Caco-2 (cell line): ENCODE data around the gene HIRIP3. TPM values are rescaled to one million over a fixed set of nuclear protein-coding genes. Genes with fewer than 3 reads are reported as not detected.

Experiments
- BruUV-seq: library from RNA; stranded (reverse); fragments of 400-500 nt; replicated peaks from 2 replicates; lab custom pipeline; 2021; lab: Mats Ljungman, UMichigan
- CTCF ChIA-PET: fragments of 300-600 bp; sonication (Branson Sonifier 250); formaldehyde crosslinking; loops from one replicate; lab custom pipeline; 2022; ENCODE audit warnings: antibody characterized with exemption; lab: Charles Lee
- POLR2A ChIA-PET: fragments of 300-600 bp; sonication (Branson Sonifier 250); formaldehyde crosslinking; loops from one replicate; lab custom pipeline; 2022; ENCODE audit warnings: antibody characterized with exemption; lab: Charles Lee
- DNase-seq, 2 experiments: peaks; one replicate each; pipeline versions ENCODE4 v3.0.0 to v3.0.0-alpha.2; 2020 to 2022
- H3K27me3 ChIP-seq: replicated peaks from 2 replicates; pipeline ENCODE4 v1.6.0; 2011; ENCODE audit warnings: low read length; ENCODE audit not compliant: control insufficient read depth, insufficient read depth
- H3K36me3 ChIP-seq: 2 replicates; pipeline ENCODE4 v1.5.1; 2011; ENCODE audit warnings: low read length; ENCODE audit not compliant: control insufficient read depth, insufficient read depth
- H3K4me1 ChIP-seq: fragments of 250-450 bp; sonication (Bioruptor Pico); 2 replicates; pipeline ENCODE4 v1.5.1; 2020; ENCODE audit warnings: mild to moderate bottlenecking
- H3K4me3 ChIP-seq: 2 replicates; pipeline ENCODE4 v1.5.1; 2011; ENCODE audit warnings: low read depth, mild to moderate bottlenecking, control low read depth, low read length
- H3K9me3 ChIP-seq: fragments of 250-450 bp; sonication (Bioruptor Pico); 2 replicates; pipeline ENCODE4 v1.5.1; 2020; ENCODE audit warnings: mild to moderate bottlenecking, moderate library complexity
- H3K27ac Mint-ChIP-seq: one replicate; pipeline ENCODE4 v1.8.0; 2022; ENCODE audit warnings: mixed read lengths; ENCODE audit not compliant: unreplicated experiment
- H3K27me3 Mint-ChIP-seq: one replicate; pipeline ENCODE4 v1.8.0; 2022; ENCODE audit warnings: mixed read lengths; ENCODE audit not compliant: insufficient read depth, unreplicated experiment
- H3K36me3 Mint-ChIP-seq: one replicate; pipeline ENCODE4 v1.8.0; 2022; ENCODE audit warnings: mild to moderate bottlenecking, mixed read lengths; ENCODE audit not compliant: insufficient read depth, unreplicated experiment
- H3K4me1 Mint-ChIP-seq: one replicate; pipeline ENCODE4 v1.8.0; 2022; ENCODE audit warnings: low read depth, mixed read lengths; ENCODE audit not compliant: unreplicated experiment
- H3K4me3 Mint-ChIP-seq: one replicate; pipeline ENCODE4 v1.8.0; 2022; ENCODE audit warnings: mild to moderate bottlenecking, moderate library complexity, mixed read lengths; ENCODE audit not compliant: unreplicated experiment
- H3K9me3 Mint-ChIP-seq: one replicate; pipeline ENCODE4 v1.8.0; 2022; ENCODE audit warnings: mixed read lengths; ENCODE audit not compliant: unreplicated experiment
- CTCF ChIP-seq, 2 experiments: fragments of 200-600 bp in 1 of 2; IDR thresholded peaks; 1 replicate in 1 of 2; 2 replicates in 1 of 2; pipeline versions ENCODE4 v1.5.1 to v1.8.0; 2011 to 2022; ENCODE audit warnings: antibody characterized with exemption in 1 of 2, control low read depth in 1 of 2, inconsistent platforms in 1 of 2, low read depth in 1 of 2, low read length in 1 of 2, mild to moderate bottlenecking in 1 of 2, moderate library complexity in 1 of 2; ENCODE audit not compliant: insufficient read depth in 1 of 2, severe bottlenecking in 1 of 2, unreplicated experiment in 1 of 2
- intact Hi-C: fragments of 100-400 bp; cut with micrococcal nuclease; formaldehyde crosslinking; loops from one replicate; pipeline ENCODE4 v1.10.0; 2022; ENCODE audit not compliant: unreplicated experiment
- total RNA-seq: library from RNA; stranded (reverse); gene quantifications from 2 replicates; pipeline ENCODE4 v1.2.3, GENCODE V29; 2022

The HIRIP3 gene
- total RNA-seq, 1 experiment from 2014 or later: 23.3 TPM

GRCh38 chr16:29982560-29983419, 12.6 kb downstream of the HIRIP3 start:
- ChIA-PET POLR2A (no interaction called here), CTCF (no interaction called here)
- DNase-seq: no peak
- H3K27me3 ChIP-seq: no peaks in the 10 kb centered on the region
- Mint-ChIP-seq H3K27ac (no peak overlapping the region), H3K4me1 (no peaks in the 10 kb centered on the region), H3K27me3 (no peaks in the 10 kb centered on the region), H3K9me3 (no peaks in the 10 kb centered on the region), H3K36me3 (peaks cover 67% of the 10 kb centered on the region), H3K4me3 (no peak overlapping the region)
- intact Hi-C loops: no loop called here
- TF ChIP-seq CTCF (IDR thresholded peaks at IDR 0.05; ENCODE audit: insufficient read depth in 1 of 2, low read depth in 1 of 2, low read length in 1 of 2, severe bottlenecking in 1 of 2, unreplicated experiment in 1 of 2): no peak
- no peaks in the 10 kb centered on the region for H3K4me1 ChIP-seq
- peaks cover 10% of the 10 kb centered on the region for H3K36me3 ChIP-seq
- no peak overlapping the region for H3K4me3 ChIP-seq
- no peaks in the 10 kb centered on the region for H3K9me3 ChIP-seq
- BruUV-seq: no TSS peak

- intact Hi-C loops: loop anchor here (10.0 kb wide), 1 partner anchor 114 kb away; the partner anchor contains the start of gene CDIPT
- Histone ChIP-seq H3K4me3 (no peak overlapping the region), H3K9me3 (no peaks in the 10 kb centered on the region), H3K27me3 (no peaks in the 10 kb centered on the region), H3K4me1 (0 out of 2 replicates have a peak, but pooled peaks cover 4% of the 10 kb centered on the region), H3K36me3 (peaks cover 7% of the 10 kb centered on the region)
- Mint-ChIP-seq H3K4me3 (no peak overlapping the region), H3K9me3 (no peaks in the 10 kb centered on the region), H3K27ac (no peak overlapping the region), H3K36me3 (peaks cover 41% of the 10 kb centered on the region), H3K27me3 (no peaks in the 10 kb centered on the region), H3K4me1 (peaks cover 16% of the 10 kb centered on the region)
- DNase-seq: no peak
- ChIA-PET CTCF (no interaction called here), POLR2A (no interaction called here)
- no TSS peak for BruUV-seq
- no peak for TF ChIP-seq CTCF (IDR thresholded peaks at IDR 0.05; ENCODE audit: insufficient read depth in 1 of 2, low read depth in 1 of 2, low read length in 1 of 2, severe bottlenecking in 1 of 2, unreplicated experiment in 1 of 2)
These were observed 16.7 kb downstream of the HIRIP3 start for GRCh38 chr16:29978564-29979270.

- no peak overlapping the region for H3K4me3 ChIP-seq
- BruUV-seq: no TSS peak
- H3K9me3 ChIP-seq: no peaks in the 10 kb centered on the region
- H3K27me3 ChIP-seq: no peaks in the 10 kb centered on the region
- ChIA-PET POLR2A (no interaction called here), CTCF (no interaction called here)
- no peaks in the 10 kb centered on the region for H3K9me3 Mint-ChIP-seq
- H3K36me3 ChIP-seq: peaks cover 7% of the 10 kb centered on the region
- peaks cover 41% of the 10 kb centered on the region for H3K36me3 Mint-ChIP-seq
- H3K4me3 Mint-ChIP-seq: no peak overlapping the region
- peaks cover 16% of the 10 kb centered on the region for H3K4me1 Mint-ChIP-seq
- H3K27me3 Mint-ChIP-seq: no peaks in the 10 kb centered on the region
- no peak for TF ChIP-seq CTCF (IDR thresholded peaks at IDR 0.05; ENCODE audit: insufficient read depth in 1 of 2, low read depth in 1 of 2, low read length in 1 of 2, severe bottlenecking in 1 of 2, unreplicated experiment in 1 of 2)
- DNase-seq: no peak
- H3K4me1 ChIP-seq: 0 out of 2 replicates have a peak, but pooled peaks cover 6% of the 10 kb centered on the region
- no peak overlapping the region for H3K27ac Mint-ChIP-seq
- intact Hi-C loops: loop anchor here (10.0 kb wide), 1 partner anchor 113 kb away; the partner anchor contains the start of gene CDIPT
These were observed 17.3 kb downstream of the HIRIP3 start for GRCh38 chr16:29978081-29978480.
